ENCODE data around the gene MAL. TPM values are rescaled to one million over a fixed set of nuclear protein-coding genes. Genes with fewer than 3 reads are reported as not detected.
A peak's percentile ranks its signal among the peaks of the same experiment; 100 is the strongest.

MAL gene
- not detected for polyA plus RNA-seq (2013, experiment 1 of 4)
- polyA plus RNA-seq (2013, experiment 2 of 4), result 0.18 TPM
- polyA plus RNA-seq (2013, experiment 3 of 4), result 0.37 TPM
- 0.97 TPM for polyA plus RNA-seq (2013, experiment 4 of 4)

- 1 to 2% methylated on average over 81 of the region's 81 CpGs for WGBS, 2 experiments
- H3K9me3 ChIP-seq (ENCODE audit: control insufficient read depth, low read length), result no peaks in the 10 kb centered on the region
- peaks cover 14% of the 10 kb centered on the region for H3K4me1 ChIP-seq (ENCODE audit: control insufficient read depth, insufficient read depth, low read length)
- H3K27ac ChIP-seq (ENCODE audit: insufficient read depth, low read depth, low read length, poor library complexity, severe bottlenecking), result no peak within 1 kb of the TSS
- H3K27me3 ChIP-seq (ENCODE audit: control insufficient read depth, insufficient read depth, low read length, poor library complexity, severe bottlenecking), result peaks cover 68% of the 10 kb centered on the region
- H3K36me3 ChIP-seq (ENCODE audit: control insufficient read depth, insufficient read depth, low read length), result no peaks in the 10 kb centered on the region
- peak within 1 kb of the TSS; percentile 42 for H3K4me3 ChIP-seq (ENCODE audit: insufficient read depth, low read depth, low read length)
These were observed at the start of gene MAL for GRCh38 chr2:95025406-95026319. TSS of gene MAL (plus strand) at chr2:95025708. CDS start at chr2:95025793, 85 bp downstream.

- WGBS, 2 experiments, result 81 to 84% methylated on average over 4 of the region's 4 CpGs
These were observed 47.7 kb upstream of the MAL start for GRCh38 chr2:94977826-94978225.

GRCh38 chr2:94978917-94979316 lies 46.6 kb upstream of the MAL start:
- H3K9me3 ChIP-seq (ENCODE audit: control insufficient read depth, low read length), result no peaks in the 10 kb centered on the region
- WGBS, 2 experiments, result 74 to 78% methylated on average over 3 of the region's 3 CpGs
- no peaks in the 10 kb centered on the region for H3K4me1 ChIP-seq (ENCODE audit: control insufficient read depth, insufficient read depth, low read length)
- no peaks in the 10 kb centered on the region for H3K36me3 ChIP-seq (ENCODE audit: control insufficient read depth, insufficient read depth, low read length)
- H3K27me3 ChIP-seq (ENCODE audit: control insufficient read depth, insufficient read depth, low read length, poor library complexity, severe bottlenecking), result no peaks in the 10 kb centered on the region
- H3K27ac ChIP-seq (ENCODE audit: insufficient read depth, low read depth, low read length, poor library complexity, severe bottlenecking), result no peak overlapping the region
- H3K4me3 ChIP-seq (ENCODE audit: insufficient read depth, low read depth, low read length), result no peak overlapping the region

More at GRCh38 chr2:94977826-94978225, 47.7 kb upstream of the MAL start:
- Histone ChIP-seq H3K27ac (ENCODE audit: insufficient read depth, low read depth, low read length, poor library complexity, severe bottlenecking) (no peak overlapping the region), H3K4me1 (ENCODE audit: control insufficient read depth, insufficient read depth, low read length) (no peaks in the 10 kb centered on the region), H3K36me3 (ENCODE audit: control insufficient read depth, insufficient read depth, low read length) (no peaks in the 10 kb centered on the region), H3K9me3 (ENCODE audit: control insufficient read depth, low read length) (no peaks in the 10 kb centered on the region), H3K4me3 (ENCODE audit: insufficient read depth, low read depth, low read length) (no peak overlapping the region), H3K27me3 (ENCODE audit: control insufficient read depth, insufficient read depth, low read length, poor library complexity, severe bottlenecking) (no peaks in the 10 kb centered on the region)

- H3K27me3 ChIP-seq (ENCODE audit: control insufficient read depth, insufficient read depth, low read length, poor library complexity, severe bottlenecking), result no peaks in the 10 kb centered on the region
- H3K27ac ChIP-seq (ENCODE audit: insufficient read depth, low read depth, low read length, poor library complexity, severe bottlenecking), result no peak overlapping the region
- 84% methylated on average over 10 of the region's 10 CpGs for WGBS, 2 experiments
- H3K4me3 ChIP-seq (ENCODE audit: insufficient read depth, low read depth, low read length), result no peak overlapping the region
- no peaks in the 10 kb centered on the region for H3K36me3 ChIP-seq (ENCODE audit: control insufficient read depth, insufficient read depth, low read length)
- no peaks in the 10 kb centered on the region for H3K9me3 ChIP-seq (ENCODE audit: control insufficient read depth, low read length)
- no peaks in the 10 kb centered on the region for H3K4me1 ChIP-seq (ENCODE audit: control insufficient read depth, insufficient read depth, low read length)
These were observed 45.8 kb upstream of the MAL start for GRCh38 chr2:94979406-94980375.

- Histone ChIP-seq H3K9me3 (ENCODE audit: control insufficient read depth, low read length) (no peaks in the 10 kb centered on the region), H3K4me3 (ENCODE audit: insufficient read depth, low read depth, low read length) (no peak overlapping the region), H3K36me3 (ENCODE audit: control insufficient read depth, insufficient read depth, low read length) (no peaks in the 10 kb centered on the region), H3K27ac (ENCODE audit: insufficient read depth, low read depth, low read length, poor library complexity, severe bottlenecking) (no peak overlapping the region), H3K27me3 (ENCODE audit: control insufficient read depth, insufficient read depth, low read length, poor library complexity, severe bottlenecking) (no peaks in the 10 kb centered on the region), H3K4me1 (ENCODE audit: control insufficient read depth, insufficient read depth, low read length) (no peaks in the 10 kb centered on the region)
- 91 to 93% methylated on average over 15 of the region's 15 CpGs for WGBS, 2 experiments
These were observed 45.1 kb upstream of the MAL start for GRCh38 chr2:94980406-94980805.

- Histone ChIP-seq H3K4me1 (ENCODE audit: control insufficient read depth, insufficient read depth, low read length) (no peaks in the 10 kb centered on the region), H3K27ac (ENCODE audit: insufficient read depth, low read depth, low read length, poor library complexity, severe bottlenecking) (no peak overlapping the region), H3K4me3 (ENCODE audit: insufficient read depth, low read depth, low read length) (no peak overlapping the region), H3K36me3 (ENCODE audit: control insufficient read depth, insufficient read depth, low read length) (no peaks in the 10 kb centered on the region), H3K27me3 (ENCODE audit: control insufficient read depth, insufficient read depth, low read length, poor library complexity, severe bottlenecking) (no peaks in the 10 kb centered on the region), H3K9me3 (ENCODE audit: control insufficient read depth, low read length) (no peaks in the 10 kb centered on the region)
- 88 to 89% methylated on average over 6 of the region's 6 CpGs for WGBS, 2 experiments
These were observed 43.4 kb upstream of the MAL start for GRCh38 chr2:94982156-94982555.

- Histone ChIP-seq H3K36me3 (ENCODE audit: control insufficient read depth, insufficient read depth, low read length) (no peaks in the 10 kb centered on the region), H3K27ac (ENCODE audit: insufficient read depth, low read depth, low read length, poor library complexity, severe bottlenecking) (no peak overlapping the region), H3K4me3 (ENCODE audit: insufficient read depth, low read depth, low read length) (no peak overlapping the region), H3K4me1 (ENCODE audit: control insufficient read depth, insufficient read depth, low read length) (no peaks in the 10 kb centered on the region), H3K9me3 (ENCODE audit: control insufficient read depth, low read length) (no peaks in the 10 kb centered on the region), H3K27me3 (ENCODE audit: control insufficient read depth, insufficient read depth, low read length, poor library complexity, severe bottlenecking) (no peaks in the 10 kb centered on the region)
- 72 to 83% methylated on average over 3 of the region's 3 CpGs for whole genome bisulfite sequencing, 2 experiments
These were observed 42.8 kb upstream of the MAL start for GRCh38 chr2:94982675-94983074.

- 63 to 65% methylated on average over 9 of the region's 9 CpGs for WGBS, 2 experiments
- H3K9me3 ChIP-seq (ENCODE audit: control insufficient read depth, low read length), result no peaks in the 10 kb centered on the region
- H3K27me3 ChIP-seq (ENCODE audit: control insufficient read depth, insufficient read depth, low read length, poor library complexity, severe bottlenecking), result no peaks in the 10 kb centered on the region
- H3K27ac ChIP-seq (ENCODE audit: insufficient read depth, low read depth, low read length, poor library complexity, severe bottlenecking), result no peak overlapping the region
- no peak overlapping the region for H3K4me3 ChIP-seq (ENCODE audit: insufficient read depth, low read depth, low read length)
- no peaks in the 10 kb centered on the region for H3K4me1 ChIP-seq (ENCODE audit: control insufficient read depth, insufficient read depth, low read length)
- no peaks in the 10 kb centered on the region for H3K36me3 ChIP-seq (ENCODE audit: control insufficient read depth, insufficient read depth, low read length)
These were observed 40.4 kb upstream of the MAL start for GRCh38 chr2:94984964-94985575.

GRCh38 chr2:94985636-94986035 lies 39.9 kb upstream of the MAL start:
- Histone ChIP-seq H3K4me3 (ENCODE audit: insufficient read depth, low read depth, low read length) (no peak overlapping the region), H3K27me3 (ENCODE audit: control insufficient read depth, insufficient read depth, low read length, poor library complexity, severe bottlenecking) (no peaks in the 10 kb centered on the region), H3K36me3 (ENCODE audit: control insufficient read depth, insufficient read depth, low read length) (no peaks in the 10 kb centered on the region), H3K9me3 (ENCODE audit: control insufficient read depth, low read length) (no peaks in the 10 kb centered on the region), H3K27ac (ENCODE audit: insufficient read depth, low read depth, low read length, poor library complexity, severe bottlenecking) (no peak overlapping the region), H3K4me1 (ENCODE audit: control insufficient read depth, insufficient read depth, low read length) (no peaks in the 10 kb centered on the region)
- 86 to 87% methylated on average over 5 of the region's 5 CpGs for WGBS, 2 experiments
